Fibroblast of pulmonary artery (primary cell): Measurements from ENCODE around the gene TPM3.
"Not testable (repeated sequence)": the region's sequence is repeated elsewhere in the genome, so short reads cannot be mapped to it uniquely, and the experiment has no call there.

Source experiments
- DNase-seq: peaks from one replicate; pipeline ENCODE4 v3.0.0-alpha.2; 2010; ENCODE audit warnings: low read depth
- H3K4me3 ChIP-seq: replicated peaks from 2 replicates; pipeline ENCODE4 v1.5.1; 2011; ENCODE audit warnings: low read depth, mild to moderate bottlenecking, control low read depth, low read length, moderate library complexity
- TF ChIP-seq, protein P1 (sequence below): IDR thresholded peaks from 2 replicates; pipeline ENCODE4 v1.5.1; 2011; ENCODE audit warnings: mild to moderate bottlenecking, control low read depth, low read length, inconsistent platforms; ENCODE audit errors: missing control alignments

The TPM3 gene

DNA sequence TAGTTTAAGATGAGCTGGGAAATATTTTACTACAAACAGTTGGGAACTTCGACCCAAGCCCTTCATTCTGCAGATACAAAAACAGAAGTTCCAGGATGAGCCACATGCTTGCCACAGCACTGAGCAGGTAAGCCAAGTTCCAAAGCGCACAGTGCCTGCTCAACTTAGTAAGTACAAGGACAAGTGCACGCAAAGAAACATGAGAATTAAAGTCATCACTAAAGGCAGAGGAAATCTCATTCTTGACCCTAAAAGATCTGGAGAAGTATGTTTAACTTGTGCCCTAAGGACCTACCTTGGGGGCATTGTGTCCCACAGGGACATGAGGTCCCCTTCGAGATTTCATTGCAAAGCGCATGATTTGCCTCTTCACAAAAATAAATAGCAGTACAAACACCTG lies 27.6 kb upstream of the TPM3 start:
- no peak for DNase-seq
- H3K4me3 ChIP-seq = peak overlapping the region; percentile 91
- TF ChIP-seq, protein P1, sequence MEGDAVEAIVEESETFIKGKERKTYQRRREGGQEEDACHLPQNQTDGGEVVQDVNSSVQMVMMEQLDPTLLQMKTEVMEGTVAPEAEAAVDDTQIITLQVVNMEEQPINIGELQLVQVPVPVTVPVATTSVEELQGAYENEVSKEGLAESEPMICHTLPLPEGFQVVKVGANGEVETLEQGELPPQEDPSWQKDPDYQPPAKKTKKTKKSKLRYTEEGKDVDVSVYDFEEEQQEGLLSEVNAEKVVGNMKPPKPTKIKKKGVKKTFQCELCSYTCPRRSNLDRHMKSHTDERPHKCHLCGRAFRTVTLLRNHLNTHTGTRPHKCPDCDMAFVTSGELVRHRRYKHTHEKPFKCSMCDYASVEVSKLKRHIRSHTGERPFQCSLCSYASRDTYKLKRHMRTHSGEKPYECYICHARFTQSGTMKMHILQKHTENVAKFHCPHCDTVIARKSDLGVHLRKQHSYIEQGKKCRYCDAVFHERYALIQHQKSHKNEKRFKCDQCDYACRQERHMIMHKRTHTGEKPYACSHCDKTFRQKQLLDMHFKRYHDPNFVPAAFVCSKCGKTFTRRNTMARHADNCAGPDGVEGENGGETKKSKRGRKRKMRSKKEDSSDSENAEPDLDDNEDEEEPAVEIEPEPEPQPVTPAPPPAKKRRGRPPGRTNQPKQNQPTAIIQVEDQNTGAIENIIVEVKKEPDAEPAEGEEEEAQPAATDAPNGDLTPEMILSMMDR = no peak

DNA sequence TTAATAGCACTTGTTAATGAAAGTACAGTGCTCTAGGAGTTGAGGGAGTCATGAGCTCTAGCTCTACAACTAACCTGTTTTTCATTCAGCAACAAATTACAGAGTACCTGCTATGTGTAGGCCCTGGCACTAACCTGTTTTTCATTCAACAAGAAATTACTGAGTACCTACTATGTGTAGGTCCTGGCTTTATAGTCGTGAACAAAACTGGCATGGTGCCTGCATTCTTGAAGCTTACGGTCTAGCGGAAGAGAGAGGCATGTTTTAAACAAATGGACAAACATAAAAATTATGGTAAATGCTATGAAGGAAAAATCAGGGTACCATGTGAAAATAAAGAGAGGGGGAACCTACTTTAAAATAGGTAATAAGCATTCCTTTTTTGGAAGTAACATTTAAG lies 26.6 kb upstream of the TPM3 start:
- H3K4me3 ChIP-seq = peak overlapping the region; percentile 91
- TF ChIP-seq, protein P1 = no peak
- DNase-seq = no peak

DNA sequence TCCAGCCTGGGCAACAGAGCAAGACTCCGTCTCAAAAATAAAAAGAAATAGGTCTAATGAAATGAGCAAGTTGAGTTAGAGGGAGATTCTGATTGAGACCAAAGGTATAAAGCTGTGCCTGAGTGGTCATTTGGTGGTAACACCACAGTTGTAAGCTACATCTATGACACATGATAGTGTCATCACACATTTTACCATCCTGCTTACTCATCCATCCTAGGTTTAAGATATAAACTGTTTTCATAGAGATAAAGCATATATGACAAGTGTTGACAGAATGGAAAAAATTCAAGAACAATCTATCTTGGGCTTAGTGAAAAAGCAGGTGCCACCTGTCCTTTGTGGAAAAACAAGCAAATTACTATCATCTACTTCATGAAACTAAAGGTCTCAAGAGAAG lies 21.4 kb upstream of the TPM3 start:
- no peak overlapping the region for H3K4me3 ChIP-seq
- no peak for DNase-seq
- TF ChIP-seq, protein P1 = no peak

DNA sequence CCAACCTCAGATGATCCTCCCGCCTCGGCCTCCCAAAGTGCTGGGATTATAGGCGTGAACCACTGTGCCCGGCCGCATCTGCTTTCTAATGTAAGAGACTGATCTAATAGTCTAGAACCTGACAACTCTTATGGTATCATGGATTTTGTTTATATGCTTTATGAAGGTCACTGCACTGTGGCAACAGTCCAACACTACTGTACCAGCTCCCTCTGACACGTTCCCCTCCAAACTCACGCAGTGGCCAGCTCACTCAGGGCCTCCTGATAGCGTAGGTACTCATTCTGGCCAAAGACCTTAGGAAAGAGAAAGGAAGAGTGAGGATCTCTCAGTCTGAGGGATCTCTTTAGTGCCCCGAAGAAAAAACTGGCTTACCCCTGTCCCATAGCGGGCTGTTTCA lies 20.2 kb upstream of the TPM3 start:
- no peak overlapping the region for H3K4me3 ChIP-seq
- TF ChIP-seq, protein P1 = no peak
- DNase-seq = no peak

DNA sequence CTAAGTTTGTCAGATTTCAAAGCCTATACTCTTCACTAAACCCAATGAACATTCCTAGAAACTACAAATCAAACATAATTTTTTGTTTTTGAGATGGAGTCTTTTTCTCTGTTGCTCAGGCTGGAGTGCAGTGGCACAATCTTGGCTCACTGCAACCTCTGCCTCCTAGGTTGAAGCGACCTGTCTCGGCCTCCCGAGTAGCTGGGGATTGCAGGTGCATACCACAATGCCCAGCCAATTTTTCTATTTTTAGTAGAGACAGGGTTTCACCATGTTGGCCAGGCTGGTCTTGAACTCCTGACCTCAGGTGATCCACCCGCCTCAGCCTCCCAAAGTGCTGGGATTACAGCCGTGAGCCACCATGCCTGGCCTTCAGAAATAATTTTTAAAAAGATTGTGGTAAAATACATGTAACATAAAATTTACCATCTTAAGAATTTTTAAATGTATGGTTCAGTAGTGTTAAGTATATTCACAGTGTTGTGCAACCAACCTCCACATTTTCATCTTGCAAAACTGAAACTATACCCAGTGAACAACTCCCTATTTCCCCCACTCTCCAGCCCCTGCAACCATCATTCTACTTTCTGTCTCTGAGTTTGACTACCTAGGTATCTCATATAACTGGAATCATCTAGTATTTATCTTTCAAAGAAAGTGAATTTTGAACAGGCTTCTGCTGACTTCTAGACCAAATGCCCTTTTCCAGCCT lies 16.9 kb upstream of the TPM3 start:
- H3K4me3 ChIP-seq = no peak overlapping the region
- DNase-seq = no peak
- TF ChIP-seq, protein P1 = no peak

DNA sequence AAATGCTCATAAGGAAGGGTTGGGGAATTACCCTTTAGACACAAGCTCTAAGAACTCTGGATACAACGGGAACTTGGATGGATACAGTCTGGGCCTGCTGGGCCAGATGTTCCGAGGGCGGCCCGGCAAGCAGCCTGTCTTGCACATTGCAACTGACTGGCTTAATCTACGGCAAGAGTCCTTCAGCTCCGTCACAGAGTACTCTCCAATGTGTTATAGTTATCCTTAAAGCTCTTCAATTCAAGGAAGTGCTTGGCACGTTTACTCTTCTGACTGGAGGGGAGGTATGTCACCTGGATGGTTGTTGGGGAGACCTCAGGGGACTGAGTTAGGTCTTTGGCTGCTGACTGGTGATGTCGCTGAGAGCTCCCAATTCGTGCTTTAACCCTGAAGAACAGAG lies 15.4 kb upstream of the TPM3 start:
- TF ChIP-seq, protein P1 = no peak
- H3K4me3 ChIP-seq = no peak overlapping the region
- no peak for DNase-seq

DNA sequence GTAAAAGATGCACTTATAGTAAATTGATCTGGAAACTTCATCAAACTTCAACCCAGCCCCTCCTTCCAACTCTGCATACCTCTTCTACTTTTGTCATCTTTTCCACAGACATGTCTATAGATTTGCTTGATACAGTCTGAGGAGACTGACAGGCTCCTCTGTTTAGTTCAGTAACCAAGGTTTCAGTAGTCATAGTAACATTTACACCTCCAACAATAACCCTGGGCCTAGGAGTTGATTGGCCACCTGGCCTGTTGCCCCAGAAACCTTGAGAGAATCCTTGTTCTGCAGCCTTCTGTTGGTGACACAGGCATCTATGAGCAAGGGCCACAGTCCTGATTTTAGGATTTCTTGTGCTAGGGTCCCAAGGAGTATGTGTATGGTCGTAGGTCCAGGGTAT lies 14.3 kb upstream of the TPM3 start, which contains the start of gene CFAP141:
Gene CFAP141 (minus strand): TSS at position 138 of the 400 bp plus-strand sequence. CDS start 26 bp downstream, at position 112.
- TF ChIP-seq, protein P1 = no peak
- DNase-seq = no peak
- H3K4me3 ChIP-seq = no peak within 1 kb of the TSS

DNA sequence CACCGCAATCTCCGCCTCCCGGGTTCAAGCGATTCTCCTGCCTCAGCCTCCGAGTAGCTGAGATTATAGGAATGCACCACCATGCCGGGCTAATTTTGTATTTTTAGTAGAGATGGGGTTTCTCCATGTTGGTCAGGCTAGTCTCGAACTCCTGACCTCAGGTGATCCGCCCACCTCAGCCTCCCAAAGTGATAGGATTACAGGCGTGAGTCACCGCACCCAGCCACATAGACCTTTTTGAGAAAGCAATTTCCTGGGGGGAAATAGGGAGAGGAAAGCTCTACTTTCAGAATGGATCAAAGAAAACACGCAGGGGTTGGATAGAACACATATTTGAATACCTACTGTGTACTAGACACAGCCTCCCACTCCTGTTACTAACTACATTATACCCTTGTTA lies 13.9 kb upstream of the TPM3 start:
- not testable (repeated sequence) for H3K4me3 ChIP-seq, DNase-seq
